PC-9 (cell line): ENCODE measurements around the gene SVEP1. TPM values are rescaled to one million over a fixed set of nuclear protein-coding genes. Genes with fewer than 3 reads are reported as not detected.
A peak's percentile ranks its signal among the peaks of the same experiment; 100 is the strongest.

ENCODE experiments used
- BruUV-seq: library from RNA; stranded (reverse); fragments of 400-500 nt; replicated peaks from 2 replicates; lab custom pipeline; 2021; lab: Mats Ljungman, UMichigan
- CTCF ChIA-PET: fragments of 300-600 bp; sonication (Branson Sonifier 250); formaldehyde crosslinking; loops from one replicate; lab custom pipeline; 2022; ENCODE audit warnings: antibody characterized with exemption; lab: Charles Lee
- POLR2A ChIA-PET: fragments of 300-600 bp; sonication (Branson Sonifier 250); formaldehyde crosslinking; loops from one replicate; lab custom pipeline; 2022; ENCODE audit warnings: antibody characterized with exemption; ENCODE audit not compliant: unreplicated experiment; lab: Charles Lee
- DNase-seq, 2 experiments: peaks; one replicate each; pipeline versions ENCODE4 v3.0.0 to v3.0.0-alpha.2; 2015 to 2022; ENCODE audit warnings: mixed read lengths in 1 of 2
- H2AFZ ChIP-seq: fragments of 200-600 bp; sonication (generic); 2 replicates; pipeline ENCODE4 v1.8.1; 2017; ENCODE audit warnings: antibody characterized with exemption
- H3F3A ChIP-seq: fragments of 200-600 bp; sonication (generic); 2 replicates; pipeline ENCODE4 v1.8.1; 2017; ENCODE audit warnings: antibody characterized with exemption, mild to moderate bottlenecking, low read depth; ENCODE audit not compliant: insufficient read depth
- H3K27ac ChIP-seq: fragments of 200-600 bp; sonication (generic); 2 replicates; pipeline ENCODE4 v1.6.1; 2016; ENCODE audit warnings: mixed run types
- H3K27me3 ChIP-seq: fragments of 200-600 bp; sonication (generic); 2 replicates; pipeline ENCODE4 v1.6.1; 2016; ENCODE audit warnings: low read depth, mixed run types; ENCODE audit not compliant: insufficient read depth
- H3K36me3 ChIP-seq: fragments of 200-600 bp; sonication (generic); 2 replicates; pipeline ENCODE4 v1.6.1; 2016; ENCODE audit warnings: low read depth, mixed run types
- H3K4me1 ChIP-seq: fragments of 200-600 bp; sonication (generic); replicated peaks from 2 replicates; pipeline ENCODE4 v1.6.1; 2016; ENCODE audit warnings: mixed run types; ENCODE audit not compliant: insufficient read depth
- H3K4me2 ChIP-seq: fragments of 200-600 bp; sonication (generic); 2 replicates; pipeline ENCODE4 v1.6.1; 2017; ENCODE audit warnings: mixed run types
- H3K4me3 ChIP-seq: fragments of 200-600 bp; sonication (generic); 2 replicates; pipeline ENCODE4 v1.6.1; 2016; ENCODE audit warnings: mixed run types
- H3K79me2 ChIP-seq: fragments of 200-600 bp; sonication (generic); 2 replicates; pipeline ENCODE4 v1.6.1; 2017; ENCODE audit warnings: low read depth, mixed run types
- H3K9me2 ChIP-seq: fragments of 200-600 bp; sonication (generic); 2 replicates; pipeline ENCODE4 v1.8.1; 2017; ENCODE audit warnings: mild to moderate bottlenecking; ENCODE audit not compliant: insufficient read depth
- H3K9me3 ChIP-seq: fragments of 200-600 bp; sonication (generic); 2 replicates; pipeline ENCODE4 v1.8.1; 2016; ENCODE audit warnings: low read depth; ENCODE audit not compliant: insufficient read depth
- H4K20me1 ChIP-seq: fragments of 200-600 bp; sonication (generic); 2 replicates; pipeline ENCODE4 v1.8.1; 2017; ENCODE audit not compliant: insufficient read depth
- CTCF ChIP-seq: fragments of 200-600 bp; sonication (generic); conservative IDR thresholded peaks from 2 replicates; pipeline ENCODE4 v1.6.1; 2017; ENCODE audit warnings: mixed run types, antibody characterized with exemption, mild to moderate bottlenecking, moderate library complexity
- EZH2 ChIP-seq: fragments of 200-600 bp; sonication (generic); IDR thresholded peaks from 2 replicates; pipeline ENCODE4 v1.8.0; 2017; ENCODE audit warnings: antibody characterized with exemption, low read depth
- intact Hi-C: fragments of 100-400 bp; cut with micrococcal nuclease; formaldehyde crosslinking; loops from one replicate; pipeline ENCODE4 v1.10.0; 2022; ENCODE audit not compliant: unreplicated experiment
- total RNA-seq: library from RNA; stranded (reverse); gene quantifications from 2 replicates; pipeline ENCODE4 v1.2.3, GENCODE V29; 2021

Gene SVEP1
- total RNA-seq, 1 experiment from 2014 or later, result 3.3 TPM

- no peak overlapping the region for H3K27ac ChIP-seq
- POLR2A ChIA-PET, result interaction anchor here (0.7 kb wide), 1 partner anchor 17 kb away, joined by 6 read pairs; no protein-coding TSS in a partner anchor
- H3K27me3 ChIP-seq, result no peaks in the 10 kb centered on the region
Observed at GRCh38 chr9:110575169-110575568, 4.4 kb downstream of the SVEP1 start.

GRCh38 chr9:110573305-110573704, 6.2 kb downstream of the SVEP1 start:
- ChIA-PET POLR2A (interaction anchor here (0.9 kb wide), 1 partner anchor 172 kb away, joined by 8 read pairs; no protein-coding TSS in a partner anchor), CTCF (no interaction called here)
- H3K27ac ChIP-seq, result no peak overlapping the region
- H3K4me3 ChIP-seq, result no peak overlapping the region
- no TSS peak for BruUV-seq
- H3K9me2 ChIP-seq, result no peaks in the 10 kb centered on the region
- DNase-seq, result no peak
- no peaks in the 10 kb centered on the region; the same call in 1 of the 2 replicates for H3F3A ChIP-seq
- H3K9me3 ChIP-seq, result no peaks in the 10 kb centered on the region
- H3K36me3 ChIP-seq, result no peaks in the 10 kb centered on the region
- no peaks in the 10 kb centered on the region for H4K20me1 ChIP-seq
- intact Hi-C loops, result loop anchor here (10.0 kb wide), 1 partner anchor 219 kb away; no protein-coding TSS in a partner anchor
- TF ChIP-seq CTCF, result no peak
- TF ChIP-seq EZH2, result no peak
- H3K79me2 ChIP-seq, result peaks cover 22% of the 10 kb centered on the region
- no peak overlapping the region for H2AFZ ChIP-seq
- peaks cover 34% of the 10 kb centered on the region for H3K4me1 ChIP-seq
- no peak overlapping the region for H3K4me2 ChIP-seq
- H3K27me3 ChIP-seq, result no peaks in the 10 kb centered on the region

More at GRCh38 chr9:110575169-110575568, 4.4 kb downstream of the SVEP1 start:
- TF ChIP-seq CTCF, result no peak
- no peak for TF ChIP-seq EZH2
- Histone ChIP-seq H3K9me3 (no peaks in the 10 kb centered on the region), H4K20me1 (no peaks in the 10 kb centered on the region), H3K4me2 (peak overlapping the region; percentile 89; the same call in 1 of the 2 replicates), H3K9me2 (no peaks in the 10 kb centered on the region), H3K36me3 (no peaks in the 10 kb centered on the region), H2AFZ (no peak overlapping the region), H3K4me3 (no peak overlapping the region), H3F3A (peaks cover 5% of the 10 kb centered on the region), H3K4me1 (peaks cover 39% of the 10 kb centered on the region), H3K79me2 (peaks cover 31% of the 10 kb centered on the region)
- BruUV-seq, result no TSS peak
- no peak for DNase-seq
- CTCF ChIA-PET, result no interaction called here
- intact Hi-C loops, result loop anchor here (10.0 kb wide), 1 partner anchor 220 kb away; no protein-coding TSS in a partner anchor

GRCh38 chr9:110571801-110572483, 7.6 kb downstream of the SVEP1 start:
- Histone ChIP-seq H3K27ac (no peak overlapping the region), H3F3A (no peaks in the 10 kb centered on the region; the same call in 1 of the 2 replicates), H3K4me2 (no peak overlapping the region), H2AFZ (no peak overlapping the region), H3K4me1 (peaks cover 20% of the 10 kb centered on the region), H3K4me3 (no peak overlapping the region), H3K79me2 (peaks cover 9% of the 10 kb centered on the region; the same call in 1 of the 2 replicates), H3K27me3 (no peaks in the 10 kb centered on the region), H3K9me2 (no peaks in the 10 kb centered on the region), H4K20me1 (no peaks in the 10 kb centered on the region), H3K9me3 (no peaks in the 10 kb centered on the region), H3K36me3 (no peaks in the 10 kb centered on the region)
- CTCF ChIA-PET, result no interaction called here
- intact Hi-C loops, result loop anchor here (10.0 kb wide), 1 partner anchor 217 kb away; no protein-coding TSS in a partner anchor
- no peak for DNase-seq
- BruUV-seq, result no TSS peak
- TF ChIP-seq CTCF (no peak), EZH2 (no peak)
- POLR2A ChIA-PET, result interaction anchor here (0.7 kb wide), 1 partner anchor 1639 kb away, joined by 4 read pairs; no protein-coding TSS in a partner anchor
